K562 (cell line): ENCODE measurements around the gene KLHL15. TPM values are rescaled to one million over a fixed set of nuclear protein-coding genes. Genes with fewer than 3 reads are reported as not detected.

Experiments
- ATAC-seq: fragments of 200-7000 bp; cut with Tn5 transposase; 3 replicates; pipeline ENCODE4 v1.9.1; 2020; ENCODE audit warnings: moderate library complexity
- BruUV-seq: library from RNA; stranded (reverse); fragments of 400-500 nt; replicated peaks from 2 replicates; lab custom pipeline; 2021; lab: Mats Ljungman, UMichigan
- CTCF ChIA-PET: fragments of 300-600 bp; formaldehyde crosslinking; extraction: SDS; loops from one replicate; lab custom pipeline; 2021; ENCODE audit warnings: low intra/inter-chr PET ratio; lab: Yijun Ruan, JAX
- POLR2A ChIA-PET: fragments of 300-600, 350-650 bp; sonication (Branson Sonifier 250); formaldehyde crosslinking; extraction: SDS; loops from one replicate; lab custom pipeline; 2021; ENCODE audit warnings: antibody characterized with exemption, inconsistent platforms; lab: Yijun Ruan, JAX
- DNase-seq, 4 experiments: peaks; one replicate each; pipeline versions ENCODE4 v3.0.0 to v3.0.0-alpha.2; 2011 to 2018; ENCODE audit warnings: low spot score in 3 of 4, mixed read lengths in 3 of 4; ENCODE audit errors: extremely low read depth in 1 of 4
- FAIRE-seq: peaks from 2 replicates; lab custom pipeline; 2011; peaks lifted over from hg19 to GRCh38; lab: Jason Lieb, UNC
- H2AFZ ChIP-seq: 2 replicates; pipeline ENCODE4 v1.6.0; 2011; ENCODE audit warnings: low read depth, low read length, control low read depth, inconsistent platforms
- H3K27ac ChIP-seq: fragments of 200-600 bp; 3 replicates; pipeline ENCODE4 v1.8.0; 2011; ENCODE audit warnings: low read depth, mild to moderate bottlenecking, control low read depth, inconsistent platforms, low read length, moderate library complexity, mixed read lengths; ENCODE audit errors: extremely low read depth
- H3K27me3 ChIP-seq, 2 experiments: fragments of 300-600 bp in 1 of 2; 2 replicates in 1 of 2; 3 replicates in 1 of 2; pipeline versions ENCODE4 v1.6.0 to v1.8.0; 2011; ENCODE audit warnings: inconsistent platforms in 2 of 2, low read length in 2 of 2, mild to moderate bottlenecking in 1 of 2, mixed read lengths in 1 of 2, moderate library complexity in 1 of 2; ENCODE audit not compliant: control insufficient read depth in 2 of 2, insufficient read depth in 2 of 2
- H3K36me3 ChIP-seq: fragments of 300-600 bp; 3 replicates; pipeline ENCODE4 v1.8.0; 2011; ENCODE audit warnings: mild to moderate bottlenecking, low read length, inconsistent platforms; ENCODE audit not compliant: control insufficient read depth, insufficient read depth
- H3K4me1 ChIP-seq, 2 experiments: fragments of 200-600 bp in 1 of 2; replicated peaks in 1 of 2; 2 replicates in 1 of 2; 3 replicates in 1 of 2; pipeline versions ENCODE4 v1.5.1 to v1.8.0; 2011; ENCODE audit warnings: inconsistent platforms in 2 of 2, low read length in 2 of 2, mild to moderate bottlenecking in 1 of 2, mixed read lengths in 1 of 2, moderate library complexity in 1 of 2; ENCODE audit not compliant: control insufficient read depth in 2 of 2, insufficient read depth in 2 of 2
- H3K4me2 ChIP-seq: 2 replicates; pipeline ENCODE4 v1.6.1; 2011; ENCODE audit warnings: low read length, control low read depth, inconsistent platforms, mixed read lengths; ENCODE audit not compliant: insufficient read depth
- H3K4me3 ChIP-seq: fragments of 200-600 bp; sonication (generic), shearing (Covaris generic); 2 replicates; pipeline ENCODE4 v1.5.1; 2016; ENCODE audit warnings: control low read depth, inconsistent platforms
- H3K79me2 ChIP-seq: fragments of 200-600 bp; 3 replicates; pipeline ENCODE4 v1.8.0; 2011; ENCODE audit warnings: low read length, inconsistent platforms; ENCODE audit not compliant: control insufficient read depth, insufficient read depth
- H3K9ac ChIP-seq, 2 experiments: 2 replicates each; pipeline versions ENCODE4 v1.6.0 to v1.6.1; 2011; ENCODE audit warnings: low read depth in 2 of 2, low read length in 2 of 2, control low read depth in 1 of 2, inconsistent platforms in 1 of 2, mild to moderate bottlenecking in 1 of 2, mixed read lengths in 1 of 2; ENCODE audit not compliant: insufficient read depth in 1 of 2
- H3K9me1 ChIP-seq: one replicate; pipeline ENCODE4 v1.6.0; 2011; ENCODE audit warnings: inconsistent platforms, mild to moderate bottlenecking, low read length, moderate library complexity; ENCODE audit not compliant: control insufficient read depth, insufficient read depth
- H3K9me3 ChIP-seq: replicated peaks from 2 replicates; pipeline ENCODE4 v1.5.1; 2011; ENCODE audit warnings: low read depth, low read length, inconsistent platforms; ENCODE audit not compliant: control insufficient read depth, insufficient read depth
- H4K20me1 ChIP-seq: replicated peaks from 2 replicates; pipeline ENCODE4 v1.6.1; 2011; ENCODE audit warnings: low read length, inconsistent platforms, mixed read lengths; ENCODE audit not compliant: control insufficient read depth, insufficient read depth
- GABPB1 ChIP-seq: sonication (generic); formaldehyde crosslinking; IDR thresholded peaks from 2 replicates; pipeline ENCODE4 v1.8.0; 2022; ENCODE audit warnings: mild to moderate bottlenecking, missing genetic modification reagents
- GATAD2A ChIP-seq: fragments of 450-650 bp; IDR thresholded peaks from 2 replicates; pipeline ENCODE4 v1.6.1; 2017
- HSF4 ChIP-seq: fragments of 250-450 bp; sonication (Bioruptor Pico); IDR thresholded peaks from 2 replicates; pipeline ENCODE4 v2.1.2; 2022; ENCODE audit warnings: mild to moderate bottlenecking, moderate library complexity, borderline replicate concordance
- JUNB ChIP-seq: fragments of 450-650 bp; formaldehyde crosslinking; conservative IDR thresholded peaks from 2 replicates; pipeline ENCODE4 v1.4.0; 2020; ENCODE audit warnings: mild to moderate bottlenecking
- KAT8 ChIP-seq: fragments of 450-650 bp; IDR thresholded peaks from 2 replicates; pipeline ENCODE4 v1.6.1; 2016; ENCODE audit warnings: low read depth, mild to moderate bottlenecking
- NUFIP1 ChIP-seq: fragments of 450-650 bp; IDR thresholded peaks from 2 replicates; pipeline ENCODE4 v1.6.1; 2018; ENCODE audit not compliant: partially characterized antibody
- PCBP2 ChIP-seq: fragments of 200-400 bp; formaldehyde crosslinking; IDR thresholded peaks from 2 replicates; pipeline ENCODE4 v1.6.1; 2018; ENCODE audit warnings: low read length, low read depth, mild to moderate bottlenecking, moderate library complexity; ENCODE audit not compliant: poor library complexity, severe bottlenecking
- RNF2 ChIP-seq: sonication (generic); IDR thresholded peaks from 2 replicates; pipeline ENCODE4 v1.6.1; 2016
- SRSF3 ChIP-seq: fragments of 200-400 bp; formaldehyde crosslinking; IDR thresholded peaks from 2 replicates; pipeline ENCODE4 v1.6.1; 2016; ENCODE audit warnings: mild to moderate bottlenecking, low read length, moderate library complexity; ENCODE audit not compliant: insufficient read depth
- ZNF224 ChIP-seq: sonication (generic); formaldehyde crosslinking; IDR thresholded peaks from 2 replicates; pipeline ENCODE4 v1.8.0; 2022; ENCODE audit warnings: mild to moderate bottlenecking, missing genetic modification reagents
- ZNF668 ChIP-seq: fragments of 250-450 bp; sonication (Bioruptor Pico); IDR thresholded peaks from 2 replicates; pipeline ENCODE4 v1.8.0; 2022; ENCODE audit warnings: mild to moderate bottlenecking, inconsistent platforms
- WGBS: fragments of 100-300 bp; shearing (Covaris generic); methylation state at CpG from one replicate; pipeline ENCODE4 v1.1.6; 2016; ENCODE audit warnings: low coverage, mixed read lengths; ENCODE audit not compliant: insufficient coverage; ENCODE audit errors: missing lambda C conversion rate; 5-methylcytosine and 5-hydroxymethylcytosine counted together
- in situ Hi-C: fragments of 300-500 bp; cut with MboI; formaldehyde crosslinking; loops from 4 replicates; pipeline ENCODE4 v1.15.0; 2018; ENCODE audit warnings: inconsistent platforms, mixed read lengths
- intact Hi-C: fragments of 100-400 bp; cut with micrococcal nuclease; formaldehyde crosslinking; loops from 2 replicates; pipeline ENCODE4 v1.14.2; 2022
- polyA plus RNA-seq, 8 experiments: library from polyadenylated mRNA; depleted of rRNA in 4 of 8; stranded (reverse) in 5 of 8; unstranded in 3 of 8; fragments of >200 nt; fragmentation: Nextera tagmentation in 2 of 8; fragmentation: Illumina TruSeq in 1 of 8; extraction: Ambion mirVana in 2 of 8; extraction: Trizol in 1 of 8; gene quantifications; 2 replicates each; pipeline versions ENCODE4 v1.2.1 to v1.2.3, GENCODE V29; 2011 to 2014; ENCODE audit warnings: inconsistent platforms in 1 of 8, missing spikeins in 1 of 8
- total RNA-seq, 7 experiments: library from RNA; depleted of rRNA in 6 of 7; stranded (reverse); fragments of >200 nt in 6 of 7; fragmentation: Illumina TruSeq in 2 of 7; extraction: Trizol in 2 of 7; gene quantifications; 2 replicates each; pipeline versions ENCODE4 v1.2.1 to v1.2.3, GENCODE V29; 2011 to 2021; ENCODE audit warnings: low replicate concordance in 1 of 7
- TF ChIP-seq, protein P1 (sequence below): fragments of 450-650 bp; formaldehyde crosslinking; conservative IDR thresholded peaks from 2 replicates; pipeline ENCODE4 v1.4.0; 2022; ENCODE audit warnings: mild to moderate bottlenecking, missing genetic modification characterization
- TF ChIP-seq, protein P2 (sequence below): sonication (generic); formaldehyde crosslinking; IDR thresholded peaks from 2 replicates; pipeline ENCODE4 v1.8.0; 2022; ENCODE audit warnings: mild to moderate bottlenecking, missing genetic modification reagents, borderline replicate concordance
- TF ChIP-seq, protein P3 (sequence below): IDR thresholded peaks from 2 replicates; pipeline ENCODE4 v1.6.1; 2012; ENCODE audit warnings: low read depth, low read length, improper control_type of control experiment, borderline replicate concordance
- TF ChIP-seq, protein P4 (sequence below): fragments of 450-650 bp; formaldehyde crosslinking; IDR thresholded peaks from 2 replicates; pipeline ENCODE4 v1.4.0; 2020; ENCODE audit warnings: mild to moderate bottlenecking, moderate library complexity

The KLHL15 gene
- total and polyA plus RNA-seq, 9 of the 15 experiments (the other 6 are each of a cell fraction or from before 2014, with no cell fraction given), result 3.0 to 12.4 (median 7.6) TPM

DNA sequence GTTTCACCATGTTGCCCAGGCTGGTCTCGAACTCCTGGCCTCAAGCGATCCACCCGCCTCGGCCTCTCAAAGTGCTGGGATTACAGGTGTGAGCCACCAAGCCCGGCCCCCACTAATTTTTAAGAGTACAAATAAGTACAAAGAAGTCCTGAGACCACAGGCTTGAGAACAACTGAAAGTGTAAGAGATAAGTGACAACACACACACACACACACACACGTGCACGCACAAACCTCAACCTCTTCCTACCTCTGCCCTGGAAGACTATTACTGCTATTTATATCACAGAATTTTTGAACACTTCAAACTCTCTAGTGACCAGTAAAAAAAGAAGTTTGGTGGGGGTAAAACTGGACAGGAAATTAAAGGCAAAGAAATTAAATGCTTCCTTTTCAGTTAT lies 7.5 kb downstream of the KLHL15 start:
- no peak overlapping the region for H2AFZ ChIP-seq
- in situ Hi-C loops (no loop called here), intact Hi-C loops (no loop called here)
- TF ChIP-seq PCBP2 (no peak), GABPB1 (CRISPR knock-in tag) (no peak), GATAD2A (no peak), HSF4 (CRISPR knock-in tag) (no peak), NUFIP1 (no peak), JUNB (CRISPR knock-in tag) (no peak), SRSF3 (no peak), ZNF668 (CRISPR knock-in tag) (no peak), ZNF224 (CRISPR knock-in tag) (no peak), RNF2 (no peak), KAT8 (no peak)
- TF ChIP-seq, protein P1, sequence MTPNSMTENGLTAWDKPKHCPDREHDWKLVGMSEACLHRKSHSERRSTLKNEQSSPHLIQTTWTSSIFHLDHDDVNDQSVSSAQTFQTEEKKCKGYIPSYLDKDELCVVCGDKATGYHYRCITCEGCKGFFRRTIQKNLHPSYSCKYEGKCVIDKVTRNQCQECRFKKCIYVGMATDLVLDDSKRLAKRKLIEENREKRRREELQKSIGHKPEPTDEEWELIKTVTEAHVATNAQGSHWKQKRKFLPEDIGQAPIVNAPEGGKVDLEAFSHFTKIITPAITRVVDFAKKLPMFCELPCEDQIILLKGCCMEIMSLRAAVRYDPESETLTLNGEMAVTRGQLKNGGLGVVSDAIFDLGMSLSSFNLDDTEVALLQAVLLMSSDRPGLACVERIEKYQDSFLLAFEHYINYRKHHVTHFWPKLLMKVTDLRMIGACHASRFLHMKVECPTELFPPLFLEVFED (CRISPR knock-in tag), result no peak
- TF ChIP-seq, protein P2, sequence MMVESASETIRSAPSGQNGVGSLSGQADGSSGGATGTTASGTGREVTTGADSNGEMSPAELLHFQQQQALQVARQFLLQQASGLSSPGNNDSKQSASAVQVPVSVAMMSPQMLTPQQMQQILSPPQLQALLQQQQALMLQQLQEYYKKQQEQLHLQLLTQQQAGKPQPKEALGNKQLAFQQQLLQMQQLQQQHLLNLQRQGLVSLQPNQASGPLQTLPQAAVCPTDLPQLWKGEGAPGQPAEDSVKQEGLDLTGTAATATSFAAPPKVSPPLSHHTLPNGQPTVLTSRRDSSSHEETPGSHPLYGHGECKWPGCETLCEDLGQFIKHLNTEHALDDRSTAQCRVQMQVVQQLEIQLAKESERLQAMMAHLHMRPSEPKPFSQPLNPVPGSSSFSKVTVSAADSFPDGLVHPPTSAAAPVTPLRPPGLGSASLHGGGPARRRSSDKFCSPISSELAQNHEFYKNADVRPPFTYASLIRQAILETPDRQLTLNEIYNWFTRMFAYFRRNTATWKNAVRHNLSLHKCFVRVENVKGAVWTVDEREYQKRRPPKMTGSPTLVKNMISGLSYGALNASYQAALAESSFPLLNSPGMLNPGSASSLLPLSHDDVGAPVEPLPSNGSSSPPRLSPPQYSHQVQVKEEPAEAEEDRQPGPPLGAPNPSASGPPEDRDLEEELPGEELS (CRISPR knock-in tag), result no peak
- TF ChIP-seq, protein P3, sequence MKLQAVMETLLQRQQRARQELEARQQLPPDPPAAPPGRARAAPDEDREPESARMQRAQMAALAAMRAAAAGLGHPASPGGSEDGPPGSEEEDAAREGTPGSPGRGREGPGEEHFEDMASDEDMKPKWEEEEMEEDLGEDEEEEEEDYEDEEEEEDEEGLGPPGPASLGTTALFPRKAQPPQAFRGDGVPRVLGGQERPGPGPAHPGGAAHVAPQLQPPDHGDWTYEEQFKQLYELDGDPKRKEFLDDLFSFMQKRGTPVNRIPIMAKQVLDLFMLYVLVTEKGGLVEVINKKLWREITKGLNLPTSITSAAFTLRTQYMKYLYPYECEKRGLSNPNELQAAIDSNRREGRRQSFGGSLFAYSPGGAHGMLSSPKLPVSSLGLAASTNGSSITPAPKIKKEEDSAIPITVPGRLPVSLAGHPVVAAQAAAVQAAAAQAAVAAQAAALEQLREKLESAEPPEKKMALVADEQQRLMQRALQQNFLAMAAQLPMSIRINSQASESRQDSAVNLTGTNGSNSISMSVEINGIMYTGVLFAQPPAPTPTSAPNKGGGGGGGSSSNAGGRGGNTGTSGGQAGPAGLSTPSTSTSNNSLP, result no peak
- TF ChIP-seq, protein P4, sequence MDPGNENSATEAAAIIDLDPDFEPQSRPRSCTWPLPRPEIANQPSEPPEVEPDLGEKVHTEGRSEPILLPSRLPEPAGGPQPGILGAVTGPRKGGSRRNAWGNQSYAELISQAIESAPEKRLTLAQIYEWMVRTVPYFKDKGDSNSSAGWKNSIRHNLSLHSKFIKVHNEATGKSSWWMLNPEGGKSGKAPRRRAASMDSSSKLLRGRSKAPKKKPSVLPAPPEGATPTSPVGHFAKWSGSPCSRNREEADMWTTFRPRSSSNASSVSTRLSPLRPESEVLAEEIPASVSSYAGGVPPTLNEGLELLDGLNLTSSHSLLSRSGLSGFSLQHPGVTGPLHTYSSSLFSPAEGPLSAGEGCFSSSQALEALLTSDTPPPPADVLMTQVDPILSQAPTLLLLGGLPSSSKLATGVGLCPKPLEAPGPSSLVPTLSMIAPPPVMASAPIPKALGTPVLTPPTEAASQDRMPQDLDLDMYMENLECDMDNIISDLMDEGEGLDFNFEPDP (CRISPR knock-in tag), result no peak
- BruUV-seq, result no TSS peak
- no peaks in the 10 kb centered on the region for H3K9me3 ChIP-seq
- CTCF ChIA-PET, result no interaction called here
- no peak overlapping the region for H3K4me3 ChIP-seq
- H3K4me1 ChIP-seq, result peaks cover 2 to 3% of the 10 kb centered on the region in 2 experiments; a peak in 2 of 5 replicates
- WGBS, result 92% methylated on average over 4 of the region's 7 CpGs
- H3K9ac ChIP-seq, result no peak overlapping the region; a peak in 1 of 4 replicates
- no peaks in the 10 kb centered on the region for H3K27me3 ChIP-seq
- no peak overlapping the region for H3K27ac ChIP-seq
- H3K79me2 ChIP-seq, result peaks cover 90% of the 10 kb centered on the region
- no peak for FAIRE-seq
- no peak for ATAC-seq
- POLR2A ChIA-PET, result interaction anchor here (1.0 to 1.5 kb wide), 3 partner anchors 7 to 27 kb away, joined by 3 to 5 read pairs (median 4); no protein-coding TSS in a partner anchor
- peaks cover 50% of the 10 kb centered on the region; the same call in 2 of the 3 replicates for H3K36me3 ChIP-seq
- H3K9me1 ChIP-seq, result no peaks in the 10 kb centered on the region
- no peaks in the 10 kb centered on the region for H4K20me1 ChIP-seq
- no peak overlapping the region for H3K4me2 ChIP-seq
- no peak for DNase-seq
